ENCODE data around the gene EEF1G. TPM values are rescaled to one million over a fixed set of nuclear protein-coding genes. Genes with fewer than 3 reads are reported as not detected.

EEF1G gene
- total and polyA plus RNA-seq, 9 of the 15 experiments (the other 6 are each of a cell fraction or from before 2014, with no cell fraction given): 985 to 2,349 (median 2,035) TPM

- peak; percentile 100 for TF ChIP-seq ZBTB40 (IDR thresholded peaks at IDR 0.05)
- TF ChIP-seq ZBTB40 (CRISPR knock-in tag; IDR thresholded peaks at IDR 0.05): no peak
- no peak for TF ChIP-seq ZBTB8A (IDR thresholded peaks at IDR 0.05; ENCODE audit: partially characterized antibody)
- TF ChIP-seq ZBED1 (IDR thresholded peaks at IDR 0.05): no peak; the same call in 1 of the 2 replicates
- peak; percentile 95 for TF ChIP-seq TAF1 (IDR thresholded peaks at IDR 0.05; ENCODE audit: control insufficient read depth, extremely low read depth, insufficient read depth, low read length, severe bottlenecking)
- TF ChIP-seq PREB (CRISPR knock-in tag; IDR thresholded peaks at IDR 0.05): no peak
- TF ChIP-seq ZNF707 (CRISPR knock-in tag; conservative IDR thresholded peaks at IDR 0.05): no peak
- TF ChIP-seq POLR2A (conservative IDR thresholded peaks at IDR 0.05): peak; percentile 98
- TF ChIP-seq PHF20 (IDR thresholded peaks at IDR 0.05; ENCODE audit: partially characterized antibody): peak; percentile 96
- no peak for TF ChIP-seq SRSF1 (IDR thresholded peaks at IDR 0.05; ENCODE audit: low read depth, low read length)
- peak; percentile 94 for TF ChIP-seq JUND (IDR thresholded peaks at IDR 0.05; ENCODE audit: borderline replicate concordance, low read depth, low read length)
- TF ChIP-seq JUND (tag; IDR thresholded peaks at IDR 0.05; ENCODE audit: borderline replicate concordance, low read depth, low read length): peak; percentile 86; the same call in 2 of the 3 replicates
- no peak for TF ChIP-seq ZNF76 (CRISPR knock-in tag; IDR thresholded peaks at IDR 0.05; ENCODE audit: borderline replicate concordance)
- no peak for TF ChIP-seq CEBPG (CRISPR knock-in tag; IDR thresholded peaks at IDR 0.05)
- TF ChIP-seq CEBPG (tag; conservative IDR thresholded peaks at IDR 0.05 in 1 of 2, IDR thresholded peaks at IDR 0.05 in 1 of 2): no peak
- no peak for TF ChIP-seq SLC30A9 (CRISPR knock-in tag; IDR thresholded peaks at IDR 0.05)
- TF ChIP-seq GATA2 (CRISPR knock-in tag; IDR thresholded peaks at IDR 0.05): peak; percentile 94
- TF ChIP-seq ETV6 (IDR thresholded peaks at IDR 0.05; ENCODE audit: borderline replicate concordance in 1 of 2, low read depth in 2 of 2, low read length in 1 of 2): no peak
- TF ChIP-seq ETV6 (CRISPR knock-in tag; IDR thresholded peaks at IDR 0.05; ENCODE audit: borderline replicate concordance): no peak
- TF ChIP-seq MCM7 (IDR thresholded peaks at IDR 0.05): no peak
Observed at GRCh38 chr11:62591448-62592145, 17.9 kb upstream of the EEF1G start, which contains the start of gene TUT1 (continued).

All from K562 (cell line).